NCI-H1105 treated with DMSO at 0.1 percent for 48 hours (cell line): ENCODE data around the gene ZBTB20.

Experiments
- DNase-seq: peaks from one replicate; lab custom pipeline; 2025; lab: John Stamatoyannopoulos, UW

ZBTB20 gene

GRCh38 chr3:114364806-114365654, 782.1 kb downstream of the ZBTB20 start:
- no peak for DNase-seq

- DNase-seq: no peak
Measured at GRCh38 chr3:114363554-114364202, 783.4 kb downstream of the ZBTB20 start.

GRCh38 chr3:114362815-114363214, 784.3 kb downstream of the ZBTB20 start:
- peak; percentile 45 for DNase-seq

GRCh38 chr3:114361391-114361790, 785.7 kb downstream of the ZBTB20 start:
- no peak for DNase-seq

DNA sequence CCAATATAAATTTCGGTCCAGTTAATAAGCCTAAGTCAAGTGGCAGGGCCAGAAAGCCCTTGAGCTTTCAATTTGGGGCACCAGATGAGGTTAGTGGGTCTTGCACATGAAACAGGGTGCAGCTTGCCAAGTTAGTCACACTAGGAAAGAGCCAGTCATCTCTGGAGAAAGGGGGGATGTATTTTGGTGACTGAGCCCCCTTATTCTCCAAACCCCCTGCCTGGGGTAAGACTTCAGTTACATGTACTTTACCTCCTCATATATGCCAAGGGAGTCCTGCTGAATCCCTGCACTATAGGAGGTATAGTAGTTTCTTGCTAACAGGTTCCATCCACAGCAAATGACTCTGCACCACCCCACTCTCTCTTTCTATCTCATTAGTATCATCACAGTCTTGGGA, 790.6 kb downstream of the ZBTB20 start:
- DNase-seq: no peak

GRCh38 chr3:114356066-114356465, 791.0 kb downstream of the ZBTB20 start:
- no peak for DNase-seq

DNA sequence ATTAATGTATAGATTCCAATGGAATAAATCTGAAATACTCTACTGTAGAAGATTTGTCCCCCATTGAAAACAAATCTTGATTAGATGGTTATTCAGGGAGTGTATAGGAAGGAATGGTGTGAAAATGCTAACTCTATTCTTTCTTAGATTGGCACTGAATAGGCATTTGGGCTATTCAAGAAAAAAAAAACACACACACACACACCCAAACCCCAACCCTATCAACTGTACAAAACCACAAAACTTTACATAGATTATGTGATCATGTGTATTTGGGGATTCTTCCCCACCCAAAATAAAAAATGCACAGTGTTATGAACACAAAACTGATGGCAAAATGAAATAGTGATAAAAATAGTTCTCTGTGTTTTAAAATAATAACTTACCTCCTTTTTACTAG, 791.4 kb downstream of the ZBTB20 start:
- DNase-seq: no peak

DNA sequence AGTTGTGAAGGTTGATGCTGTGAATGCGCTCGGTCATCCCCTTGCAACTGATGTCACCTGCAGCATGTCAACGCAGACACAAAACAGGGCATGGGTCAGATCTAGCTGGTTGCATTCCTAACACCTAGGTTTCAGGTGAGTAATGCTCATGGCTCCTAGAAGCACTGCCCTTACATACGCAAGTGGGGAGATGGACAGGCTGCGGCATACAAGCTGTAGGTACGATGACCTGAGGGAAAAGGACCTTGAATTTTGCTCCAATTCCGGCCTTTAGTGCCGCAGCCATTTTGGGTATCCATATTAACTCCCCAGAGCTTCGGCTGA, 795.3 kb downstream of the ZBTB20 start:
- DNase-seq: no peak

GRCh38 chr3:114351123-114351821, 795.8 kb downstream of the ZBTB20 start:
- DNase-seq: no peak

- no peak for DNase-seq
Measured at GRCh38 chr3:114350690-114351089, 796.4 kb downstream of the ZBTB20 start.

DNA sequence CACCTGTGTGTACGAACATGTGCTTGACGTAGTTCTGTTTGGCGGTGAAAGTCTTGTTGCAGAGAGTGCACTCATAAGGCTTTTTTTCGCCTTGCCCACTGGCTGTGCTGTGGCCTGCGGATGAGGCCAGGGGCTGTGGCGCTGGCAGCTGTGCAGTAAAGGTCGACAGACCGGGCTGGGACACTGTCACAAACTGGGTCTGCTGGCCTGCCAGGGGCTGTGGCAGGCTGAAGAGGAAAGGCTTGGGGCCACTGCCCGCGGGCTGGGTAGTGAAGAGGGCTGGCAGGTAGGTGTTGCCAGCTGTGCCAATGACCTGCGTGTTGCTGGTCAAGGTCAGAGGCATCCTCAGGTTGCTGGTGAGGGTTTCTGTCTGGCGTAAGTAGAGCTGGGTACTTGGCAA, 796.8 kb downstream of the ZBTB20 start:
- DNase-seq: no peak

- no peak for DNase-seq
Measured at GRCh38 chr3:114344492-114344891, 802.6 kb downstream of the ZBTB20 start.

DNA sequence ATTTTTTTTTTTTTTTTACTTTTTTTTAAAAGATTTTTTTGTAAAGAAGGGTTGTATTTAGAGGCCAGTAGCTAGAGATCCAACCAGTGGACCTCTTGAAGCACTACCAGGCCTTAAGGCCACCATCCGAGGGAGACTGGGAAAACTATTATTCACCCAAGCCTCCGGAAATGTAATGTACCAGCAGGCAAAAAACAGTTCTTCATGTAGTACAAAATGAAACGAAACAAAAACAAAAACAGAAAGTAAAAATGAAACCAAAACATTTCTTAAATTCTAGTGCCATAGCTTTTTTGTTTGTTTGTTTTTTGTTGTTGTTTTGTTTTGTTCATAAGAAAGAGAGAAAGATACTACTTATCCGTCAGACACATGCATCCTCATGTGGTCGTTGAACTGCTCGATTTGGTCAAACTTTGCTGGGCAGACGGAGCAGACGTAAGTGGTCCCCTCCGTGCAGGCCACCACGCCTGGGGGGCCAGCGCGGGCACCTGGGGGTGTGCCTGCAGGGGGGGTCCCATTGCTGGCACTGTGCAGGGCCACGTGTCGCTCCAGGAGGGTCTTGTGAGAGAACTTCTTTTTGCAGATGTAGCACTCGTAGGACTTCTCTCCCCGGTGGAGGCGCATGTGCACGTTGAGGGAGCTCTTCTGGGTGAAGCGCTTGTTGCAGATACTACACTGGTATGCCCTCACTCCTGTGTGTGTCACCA, 808.3 kb downstream of the ZBTB20 start:
- no peak for DNase-seq

DNA sequence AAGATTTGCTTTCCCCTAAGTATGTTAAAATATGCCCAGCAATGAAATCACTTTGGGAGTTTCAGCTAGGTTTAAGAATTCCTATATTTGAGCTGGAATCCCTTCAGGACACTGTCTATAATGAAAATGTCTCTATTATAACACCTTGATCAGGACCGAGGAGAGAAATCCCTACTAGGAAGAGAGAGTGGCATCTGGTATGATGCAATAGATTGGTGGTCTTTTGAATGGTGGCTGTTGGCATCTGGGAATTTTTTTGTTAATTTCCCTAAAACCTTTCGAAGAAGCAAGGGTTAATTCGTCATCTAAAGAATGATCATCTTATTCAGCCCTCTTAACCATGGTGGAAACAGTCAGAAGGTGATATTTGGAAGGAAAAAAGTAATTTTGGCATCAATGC, 810.2 kb downstream of the ZBTB20 start:
- DNase-seq: no peak

- DNase-seq: peak; percentile 21
Measured at GRCh38 chr3:114336122-114336697, 810.9 kb downstream of the ZBTB20 start.

- no peak for DNase-seq
Measured at GRCh38 chr3:114333923-114334240, 813.2 kb downstream of the ZBTB20 start.

DNA sequence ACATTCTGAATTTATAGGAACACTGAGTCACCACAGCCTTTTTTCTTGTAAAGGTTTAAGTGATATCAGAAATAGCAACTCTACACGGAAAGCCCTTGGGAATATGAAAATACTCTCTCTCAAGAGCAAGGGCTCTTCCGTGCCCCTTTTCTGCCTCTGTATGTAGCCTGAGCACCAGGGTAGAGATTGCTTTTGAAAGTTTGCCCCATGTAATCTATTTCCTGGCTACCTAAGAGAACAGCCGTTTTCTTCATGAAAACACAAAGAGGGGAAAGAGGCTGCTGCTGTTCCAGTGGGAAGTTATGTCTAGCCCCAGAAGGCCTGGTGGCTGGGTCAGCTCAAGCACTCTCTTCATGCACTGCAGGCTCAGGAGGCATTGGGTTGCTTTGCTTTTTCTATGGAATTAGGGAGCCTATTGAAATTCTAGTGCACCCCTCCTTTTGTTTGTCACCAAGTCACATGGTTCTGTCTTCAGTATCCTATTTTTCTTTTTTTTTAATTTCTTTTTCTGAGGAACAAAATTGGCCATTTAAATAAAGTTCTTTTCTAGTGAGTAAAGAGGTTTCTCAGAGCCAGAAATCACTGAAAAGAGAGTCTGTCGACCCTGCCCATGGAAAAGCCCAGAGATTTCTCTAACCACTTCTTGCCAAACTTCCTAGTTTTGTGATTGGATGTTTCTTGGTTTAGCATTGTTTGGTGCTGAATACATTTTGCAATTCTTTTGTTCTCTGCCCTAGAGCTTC, 813.7 kb downstream of the ZBTB20 start:
- DNase-seq: no peak

GRCh38 chr3:114332342-114333179, 814.5 kb downstream of the ZBTB20 start:
- DNase-seq: no peak

GRCh38 chr3:114331710-114332109, 815.4 kb downstream of the ZBTB20 start:
- no peak for DNase-seq

DNA sequence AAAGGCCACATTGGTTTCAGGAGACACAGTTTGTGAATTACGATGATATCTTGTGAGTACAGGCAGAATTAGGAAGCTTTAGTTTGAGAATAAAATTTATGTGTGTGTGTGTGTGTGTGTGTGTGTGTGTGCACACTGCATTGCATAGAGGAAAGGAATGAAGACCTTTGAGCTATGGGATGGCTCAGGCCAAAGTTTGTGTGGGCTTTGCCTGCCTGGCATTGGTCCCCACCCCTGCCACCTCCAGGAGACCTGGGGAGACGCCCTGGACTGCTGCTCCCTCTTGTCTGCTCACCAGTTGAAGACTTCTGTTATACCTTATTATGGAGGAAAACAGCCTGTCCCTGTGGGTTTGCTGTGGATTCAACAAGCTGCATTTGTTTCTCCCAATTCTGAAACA, 816.1 kb downstream of the ZBTB20 start:
- DNase-seq: no peak

DNA sequence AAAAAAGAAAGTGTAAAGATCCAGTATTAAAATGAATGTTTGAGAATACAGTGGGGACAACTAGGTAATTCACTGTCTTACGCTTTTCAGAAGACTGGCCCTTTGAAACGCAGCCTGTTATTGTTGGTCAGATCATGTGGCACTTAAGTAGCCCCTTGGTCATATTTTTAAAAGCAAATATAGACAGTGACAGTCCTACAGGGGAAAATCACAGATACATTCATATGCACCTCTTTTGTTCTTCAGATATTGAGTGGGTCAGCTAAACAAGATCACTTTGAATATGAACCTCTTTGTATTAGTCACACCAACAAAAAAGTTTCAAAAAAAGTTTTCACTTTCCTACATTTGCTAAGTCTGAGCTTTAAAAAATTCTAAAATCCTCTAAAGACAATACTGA, 817.3 kb downstream of the ZBTB20 start:
- DNase-seq: no peak
